ENCODE measurements around the gene MVP.
"Not testable (repeated sequence)": the region's sequence is repeated elsewhere in the genome, so short reads cannot be mapped to it uniquely, and the experiment has no call there.

The MVP gene

DNA sequence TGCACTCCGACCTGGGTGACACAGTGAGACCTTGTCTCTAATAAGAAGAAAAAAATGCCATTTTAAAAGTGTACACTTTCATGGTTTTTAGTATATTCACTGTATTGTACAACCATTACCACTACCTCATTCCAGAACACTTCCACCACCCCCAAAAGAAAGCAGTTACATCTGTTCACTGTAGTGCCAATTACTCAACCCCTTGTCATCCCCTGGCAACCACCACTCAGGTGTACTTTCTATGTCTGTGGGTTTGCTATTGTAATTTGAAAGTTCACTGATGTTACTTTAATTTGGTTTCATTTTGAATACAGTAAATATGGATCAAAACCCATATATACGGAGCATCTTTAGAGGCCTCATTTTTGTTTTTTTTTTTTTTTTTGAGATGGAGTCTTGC is 36.1 kb upstream of the MVP start:
- no peak overlapping the region for H3K4me3 ChIP-seq (ENCODE audit: low read depth, low read length)
- TF ChIP-seq, protein P1, sequence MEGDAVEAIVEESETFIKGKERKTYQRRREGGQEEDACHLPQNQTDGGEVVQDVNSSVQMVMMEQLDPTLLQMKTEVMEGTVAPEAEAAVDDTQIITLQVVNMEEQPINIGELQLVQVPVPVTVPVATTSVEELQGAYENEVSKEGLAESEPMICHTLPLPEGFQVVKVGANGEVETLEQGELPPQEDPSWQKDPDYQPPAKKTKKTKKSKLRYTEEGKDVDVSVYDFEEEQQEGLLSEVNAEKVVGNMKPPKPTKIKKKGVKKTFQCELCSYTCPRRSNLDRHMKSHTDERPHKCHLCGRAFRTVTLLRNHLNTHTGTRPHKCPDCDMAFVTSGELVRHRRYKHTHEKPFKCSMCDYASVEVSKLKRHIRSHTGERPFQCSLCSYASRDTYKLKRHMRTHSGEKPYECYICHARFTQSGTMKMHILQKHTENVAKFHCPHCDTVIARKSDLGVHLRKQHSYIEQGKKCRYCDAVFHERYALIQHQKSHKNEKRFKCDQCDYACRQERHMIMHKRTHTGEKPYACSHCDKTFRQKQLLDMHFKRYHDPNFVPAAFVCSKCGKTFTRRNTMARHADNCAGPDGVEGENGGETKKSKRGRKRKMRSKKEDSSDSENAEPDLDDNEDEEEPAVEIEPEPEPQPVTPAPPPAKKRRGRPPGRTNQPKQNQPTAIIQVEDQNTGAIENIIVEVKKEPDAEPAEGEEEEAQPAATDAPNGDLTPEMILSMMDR (IDR thresholded peaks at IDR 0.05; ENCODE audit: control insufficient read depth, extremely low read depth, insufficient read depth), result no peak
- no peak for DNase-seq (ENCODE audit: low read depth)

DNA sequence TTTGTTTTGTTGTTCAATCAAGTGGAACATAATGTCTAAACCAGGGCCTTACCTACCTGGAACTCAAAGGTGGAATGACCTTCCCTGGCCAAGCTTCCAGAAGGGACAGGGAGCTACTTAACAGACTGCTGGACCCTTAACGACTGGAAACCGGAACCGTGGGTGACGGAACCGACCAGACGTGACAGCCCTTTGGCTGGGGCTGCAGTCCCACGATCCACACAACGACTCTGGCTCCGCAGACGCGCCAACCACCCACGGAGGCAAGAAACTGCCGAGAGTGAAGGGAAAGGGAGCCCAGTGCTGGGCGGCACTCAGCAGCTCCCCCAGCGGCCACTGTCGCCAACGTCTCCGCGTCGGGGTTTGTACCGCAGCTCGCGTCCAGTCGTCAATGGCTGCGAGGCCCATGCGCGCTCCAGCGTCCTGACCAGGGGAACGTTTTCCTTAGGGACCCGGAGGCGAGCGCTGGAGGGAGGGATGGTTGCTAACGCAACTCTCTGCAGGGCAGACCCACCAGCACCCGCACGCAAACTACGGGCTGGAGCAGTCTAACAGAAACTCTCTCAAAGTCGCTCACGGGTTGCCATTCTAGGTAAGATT is 35.3 kb upstream of the MVP start:
- TF ChIP-seq, protein P1 (IDR thresholded peaks at IDR 0.05; ENCODE audit: control insufficient read depth, extremely low read depth, insufficient read depth), result no peak
- no peak for DNase-seq (ENCODE audit: low read depth)

DNA sequence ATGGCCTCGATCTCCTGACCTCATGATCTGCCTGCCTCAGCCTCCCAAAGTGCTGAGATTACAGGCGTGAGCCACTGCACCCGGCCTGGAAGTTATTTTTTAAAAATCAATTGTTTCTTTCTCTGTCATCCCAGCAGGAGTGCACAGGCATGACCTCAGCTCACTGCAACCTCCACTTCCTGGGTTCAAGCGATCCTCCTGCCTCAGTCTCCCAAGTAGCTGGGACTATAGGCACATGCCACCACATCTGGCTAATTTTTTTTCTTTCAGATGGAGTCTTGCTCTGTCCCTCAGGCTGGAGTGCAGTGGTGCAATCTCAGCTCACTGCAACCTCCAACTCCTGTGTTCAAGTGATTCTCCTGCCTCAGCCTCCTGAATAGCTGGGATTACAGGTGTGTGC is 33.1 kb upstream of the MVP start:
- not testable (repeated sequence) for H3K4me3 ChIP-seq (ENCODE audit: low read depth, low read length); DNase-seq (ENCODE audit: low read depth)

More for the DNA sequence above, 35.3 kb upstream of the MVP start:
- H3K4me3 ChIP-seq (ENCODE audit: low read depth, low read length), result no peak overlapping the region

DNA sequence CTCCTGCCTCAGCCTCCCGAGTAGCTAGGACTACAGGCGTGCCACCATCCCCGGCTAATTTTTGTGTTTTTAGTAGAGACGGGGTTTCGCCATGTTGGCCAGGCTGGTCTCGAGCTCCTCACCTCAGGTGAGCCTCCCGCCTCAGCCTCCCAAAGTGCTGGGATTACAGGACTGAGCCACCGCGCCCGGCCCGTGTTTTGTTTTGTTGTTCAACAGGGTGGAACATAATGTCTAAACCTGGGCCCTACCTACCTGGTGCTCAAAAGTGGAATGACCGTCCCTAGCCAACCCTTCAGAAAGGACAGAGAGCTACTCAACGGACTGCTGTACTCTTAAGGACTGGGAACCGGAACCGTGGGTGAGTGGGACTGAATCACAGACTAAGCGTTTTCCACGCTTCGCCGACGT is 30.5 kb upstream of the MVP start:
- H3K4me3 ChIP-seq (ENCODE audit: low read depth, low read length), result peak overlapping the region; percentile 96
- no peak for DNase-seq (ENCODE audit: low read depth)
- TF ChIP-seq, protein P1 (IDR thresholded peaks at IDR 0.05; ENCODE audit: control insufficient read depth, extremely low read depth, insufficient read depth), result no peak

DNA sequence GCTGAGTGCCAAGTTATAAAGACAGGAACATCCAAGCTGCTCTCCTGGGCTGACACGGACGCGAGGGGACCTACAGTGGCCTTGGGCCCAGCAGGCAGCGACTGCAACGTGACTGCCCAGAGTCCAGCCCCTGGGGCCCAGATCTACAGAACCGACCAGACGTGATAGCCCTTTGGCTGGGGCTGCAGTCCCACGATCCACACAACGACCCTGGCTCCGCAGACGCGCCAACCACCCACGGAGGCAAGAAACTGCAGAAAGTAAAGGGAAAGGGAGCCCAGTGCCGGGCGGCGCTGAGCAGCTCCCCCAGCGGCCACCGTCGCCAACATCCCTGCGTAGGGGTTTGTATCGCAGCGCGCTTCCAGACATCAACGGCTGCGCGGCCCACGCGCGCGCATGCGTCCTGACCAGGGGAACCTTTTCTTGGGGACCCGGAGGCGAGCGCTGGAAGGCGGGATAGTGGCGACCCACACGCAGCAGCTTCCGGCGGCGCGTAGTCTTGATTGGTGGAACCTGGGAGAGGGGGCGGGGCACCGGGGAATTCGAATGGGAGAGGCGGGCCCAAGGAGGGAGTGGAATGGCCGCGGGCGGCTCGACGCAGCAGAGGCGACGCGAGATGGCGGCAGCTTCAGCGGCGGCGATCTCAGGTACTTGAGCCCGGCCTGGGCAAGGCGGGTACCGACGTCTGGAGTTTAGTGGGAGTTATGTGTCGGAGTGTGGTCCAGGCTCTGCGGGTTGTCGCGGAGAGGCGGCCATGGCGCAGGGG is 29.9 kb upstream of the MVP start, which contains the start of gene KIF22:
TSS of gene KIF22 (plus strand) at position 569 of the 766 bp plus-strand sequence. CDS start at position 578, 9 bp downstream.
- peak within 1 kb of the TSS; percentile 96 for H3K4me3 ChIP-seq (ENCODE audit: low read depth, low read length)
- TF ChIP-seq, protein P1 (IDR thresholded peaks at IDR 0.05; ENCODE audit: control insufficient read depth, extremely low read depth, insufficient read depth), result peak; percentile 69
- DNase-seq (ENCODE audit: low read depth), result peak; percentile 96

DNA sequence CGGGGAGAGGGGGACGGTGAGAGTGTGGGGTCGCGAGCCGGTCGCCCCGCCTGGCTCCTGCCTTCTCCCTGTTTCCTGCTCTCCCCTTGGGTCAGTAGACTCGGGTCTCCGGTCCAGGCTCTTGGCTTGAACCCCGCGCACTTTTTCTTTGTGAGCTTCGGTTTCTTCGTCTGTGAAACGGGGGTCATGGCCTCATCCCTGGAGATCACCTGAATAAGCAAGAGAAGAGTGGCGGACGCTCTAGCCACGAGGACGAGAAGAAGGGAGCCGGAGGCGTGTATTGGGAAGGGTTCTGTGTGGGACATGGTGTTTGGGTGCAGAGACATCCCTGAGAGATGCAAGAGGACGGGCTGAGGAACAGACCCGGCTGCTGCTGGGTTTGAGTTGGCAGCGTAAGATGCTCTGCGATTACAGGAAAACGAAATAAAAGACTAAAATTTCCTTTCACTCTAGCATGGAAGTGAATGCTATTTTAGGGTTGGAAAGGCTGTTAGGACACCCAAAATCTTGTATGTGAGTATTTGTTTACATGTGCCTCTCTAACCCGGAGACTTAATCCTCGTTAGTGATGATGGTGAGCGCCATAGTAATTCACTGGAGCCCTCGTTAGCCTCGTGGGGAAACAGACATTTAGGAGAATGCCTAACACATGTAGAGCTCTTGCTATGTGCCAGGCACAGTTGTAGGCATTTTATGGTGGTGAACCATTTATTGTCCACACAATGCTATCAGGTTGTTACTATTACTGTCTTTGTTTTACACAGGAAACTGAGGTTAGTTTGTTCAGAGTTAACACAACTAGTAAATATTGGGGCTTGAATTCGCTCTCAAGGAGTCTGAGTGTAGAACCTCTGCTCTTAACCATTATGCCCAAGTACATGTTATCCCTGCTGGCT is 29.1 kb upstream of the MVP start:
- peak overlapping the region; percentile 96 for H3K4me3 ChIP-seq (ENCODE audit: low read depth, low read length)
- DNase-seq (ENCODE audit: low read depth), result no peak

More for the DNA sequence above, 29.1 kb upstream of the MVP start:
- TF ChIP-seq, protein P1 (IDR thresholded peaks at IDR 0.05; ENCODE audit: control insufficient read depth, extremely low read depth, insufficient read depth), result no peak
